ENCODE measurements around the gene ERC2. TPM values are rescaled to one million over a fixed set of nuclear protein-coding genes. Genes with fewer than 3 reads are reported as not detected.

ERC2 gene
- polyA plus RNA-seq, 1 experiment = 0.07 TPM

GRCh38 chr3:56422316-56422715 lies 46.0 kb downstream of the ERC2 start:
- Histone ChIP-seq H3K4me3 (ENCODE audit: low read depth, low read length) (no peak overlapping the region), H3K9me3 (ENCODE audit: control insufficient read depth, insufficient read depth, low read length) (no peaks in the 10 kb centered on the region), H3K27me3 (ENCODE audit: control insufficient read depth, insufficient read depth, low read length) (no peaks in the 10 kb centered on the region), H3K27ac (ENCODE audit: low read depth, low read length) (no peak overlapping the region)
- no peak for DNase-seq (ENCODE audit: low read depth, low spot score)
- TF ChIP-seq CTCF (IDR thresholded peaks at IDR 0.05; ENCODE audit: low read depth, low read length) = no peak
- ChIA-PET CTCF (no interaction called here), POLR2A (no interaction called here)

DNA sequence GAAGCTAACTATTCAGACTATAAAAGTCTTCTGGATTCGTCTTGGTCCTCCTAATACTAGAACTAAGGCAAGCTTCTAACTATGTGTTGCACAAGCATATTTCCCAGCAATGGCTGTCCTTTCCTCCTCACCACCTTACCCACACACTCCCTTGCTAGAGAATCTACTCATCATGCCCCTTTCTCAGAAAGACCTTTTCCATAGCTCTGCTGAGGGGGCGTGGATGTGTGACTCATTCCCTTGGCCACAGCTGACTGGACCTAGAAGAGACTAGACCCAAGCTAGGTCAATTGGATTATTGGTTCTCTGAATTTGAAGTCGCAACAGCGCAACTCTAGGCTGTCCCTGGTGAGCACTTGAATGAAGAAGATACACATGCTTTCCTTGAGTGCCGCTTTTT lies 47.1 kb downstream of the ERC2 start:
- Histone ChIP-seq H3K9me3 (ENCODE audit: control insufficient read depth, insufficient read depth, low read length) (no peaks in the 10 kb centered on the region), H3K4me3 (ENCODE audit: low read depth, low read length) (no peak overlapping the region), H3K27ac (ENCODE audit: low read depth, low read length) (no peak overlapping the region), H3K27me3 (ENCODE audit: control insufficient read depth, insufficient read depth, low read length) (no peaks in the 10 kb centered on the region)
- DNase-seq (ENCODE audit: low read depth, low spot score) = no peak
- TF ChIP-seq CTCF (IDR thresholded peaks at IDR 0.05; ENCODE audit: low read depth, low read length) = no peak
- POLR2A ChIA-PET = no interaction called here
- CTCF ChIA-PET = no interaction called here

- no peak for TF ChIP-seq CTCF (IDR thresholded peaks at IDR 0.05; ENCODE audit: low read depth, low read length)
- DNase-seq (ENCODE audit: low read depth, low spot score) = no peak
- no peak overlapping the region for H3K27ac ChIP-seq (ENCODE audit: low read depth, low read length)
- CTCF ChIA-PET = no interaction called here
- POLR2A ChIA-PET = no interaction called here
- H3K9me3 ChIP-seq (ENCODE audit: control insufficient read depth, insufficient read depth, low read length) = no peaks in the 10 kb centered on the region
- no peaks in the 10 kb centered on the region for H3K27me3 ChIP-seq (ENCODE audit: control insufficient read depth, insufficient read depth, low read length)
- no peak overlapping the region for H3K4me3 ChIP-seq (ENCODE audit: low read depth, low read length)
Observed at GRCh38 chr3:56415652-56416051, 52.6 kb downstream of the ERC2 start.

GRCh38 chr3:56413911-56414310 lies 54.4 kb downstream of the ERC2 start:
- Histone ChIP-seq H3K27ac (ENCODE audit: low read depth, low read length) (no peak overlapping the region), H3K9me3 (ENCODE audit: control insufficient read depth, insufficient read depth, low read length) (peaks cover under 1% of the 10 kb centered on the region; the same call in 1 of the 2 replicates), H3K27me3 (ENCODE audit: control insufficient read depth, insufficient read depth, low read length) (no peaks in the 10 kb centered on the region), H3K4me3 (ENCODE audit: low read depth, low read length) (no peak overlapping the region)
- POLR2A ChIA-PET = no interaction called here
- DNase-seq (ENCODE audit: low read depth, low spot score) = no peak
- TF ChIP-seq CTCF (IDR thresholded peaks at IDR 0.05; ENCODE audit: low read depth, low read length) = no peak
- CTCF ChIA-PET = no interaction called here

DNA sequence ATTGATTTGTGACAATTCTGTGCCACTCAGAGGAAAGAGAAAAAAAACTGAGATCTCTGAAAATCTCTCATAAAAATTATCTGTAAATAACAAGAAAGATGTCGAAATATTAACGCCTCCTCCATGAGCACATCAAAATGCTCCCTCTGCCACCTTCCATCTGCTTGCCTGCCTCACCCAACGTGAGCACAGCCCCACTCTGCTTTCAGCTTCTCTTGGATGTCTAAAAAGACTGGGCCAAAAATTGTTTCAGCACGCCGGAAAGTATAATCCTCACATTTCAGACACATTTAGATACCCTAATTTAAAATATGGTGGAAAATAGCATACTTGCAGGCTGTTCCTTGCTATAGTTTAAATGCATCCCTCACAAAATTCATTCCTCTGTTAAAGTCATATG lies 57.1 kb downstream of the ERC2 start:
- H3K9me3 ChIP-seq (ENCODE audit: control insufficient read depth, insufficient read depth, low read length) = peaks cover 3% of the 10 kb centered on the region; the same call in 1 of the 2 replicates
- no peak for DNase-seq (ENCODE audit: low read depth, low spot score)
- ChIA-PET POLR2A (no interaction called here), CTCF (interaction anchor here (0.7 kb wide), 2 partner anchors 28 to 413 kb away, joined by 3 read pairs; no protein-coding TSS in a partner anchor)
- H3K4me3 ChIP-seq (ENCODE audit: low read depth, low read length) = no peak overlapping the region
- H3K27me3 ChIP-seq (ENCODE audit: control insufficient read depth, insufficient read depth, low read length) = no peaks in the 10 kb centered on the region
- TF ChIP-seq CTCF (IDR thresholded peaks at IDR 0.05; ENCODE audit: low read depth, low read length) = no peak
- no peak overlapping the region for H3K27ac ChIP-seq (ENCODE audit: low read depth, low read length)
